Activated CD4-positive, alpha-beta memory T cell treated with anti-CD3 and anti-CD28 coated beads for 36 hours (primary cell): ENCODE measurements around the gene STK39. TPM values are rescaled to one million over a fixed set of nuclear protein-coding genes. Genes with fewer than 3 reads are reported as not detected.
"Not testable (repeated sequence)": the region's sequence is repeated elsewhere in the genome, so short reads cannot be mapped to it uniquely, and the experiment has no call there.

Experiments
- CTCF ChIA-PET: fragments of 350-600 bp; sonication (Branson Sonifier 250); formaldehyde crosslinking; loops from one replicate; lab custom pipeline; 2021; ENCODE audit warnings: antibody characterized with exemption, inconsistent platforms; lab: Charles Lee
- POLR2A ChIA-PET: fragments of 350-600 bp; sonication (Branson Sonifier 250); formaldehyde crosslinking; loops from one replicate; lab custom pipeline; 2021; ENCODE audit warnings: antibody characterized with exemption; lab: Charles Lee
- DNase-seq: peaks from one replicate; pipeline ENCODE4 v3.0.0-alpha.2; 2020
- H3K27ac Mint-ChIP-seq: one replicate; pipeline ENCODE4 v1.8.0; 2021; ENCODE audit warnings: mixed read lengths
- H3K27me3 Mint-ChIP-seq: one replicate; pipeline ENCODE4 v1.8.0; 2021; ENCODE audit warnings: mixed read lengths
- H3K36me3 Mint-ChIP-seq: one replicate; pipeline ENCODE4 v1.8.0; 2021; ENCODE audit warnings: mixed read lengths
- H3K4me1 Mint-ChIP-seq: one replicate; pipeline ENCODE4 v1.8.0; 2021; ENCODE audit warnings: low read depth, mixed read lengths
- H3K4me3 Mint-ChIP-seq: one replicate; pipeline ENCODE4 v1.8.0; 2021; ENCODE audit warnings: mild to moderate bottlenecking, mixed read lengths
- H3K9me3 Mint-ChIP-seq: one replicate; pipeline ENCODE4 v1.8.0; 2021; ENCODE audit warnings: mixed read lengths
- intact Hi-C: fragments of 100-400 bp; cut with micrococcal nuclease; formaldehyde crosslinking; loops from one replicate; pipeline ENCODE4 v1.15.1; 2023
- total RNA-seq, 2 experiments: library from RNA; stranded (reverse); gene quantifications; one replicate each; pipeline ENCODE4 v1.2.3, GENCODE V29; 2021

The STK39 gene
- total RNA-seq, 2 experiments from 2014 or later, result 53.8 to 55.4 TPM

GRCh38 chr2:168090366-168091135 lies 156.8 kb downstream of the STK39 start:
- peaks cover 6% of the 10 kb centered on the region for H3K36me3 Mint-ChIP-seq
- peaks cover 24% of the 10 kb centered on the region for H3K4me1 Mint-ChIP-seq
- ChIA-PET POLR2A (no interaction called here), CTCF (no interaction called here)
- H3K9me3 Mint-ChIP-seq, result no peaks in the 10 kb centered on the region
- no peak overlapping the region for H3K27ac Mint-ChIP-seq
- no peak overlapping the region for H3K4me3 Mint-ChIP-seq
- DNase-seq, result no peak
- intact Hi-C loops, result no loop called here
- no peaks in the 10 kb centered on the region for H3K27me3 Mint-ChIP-seq

- Mint-ChIP-seq H3K4me3 (no peak overlapping the region), H3K4me1 (peaks cover 24% of the 10 kb centered on the region), H3K27me3 (no peaks in the 10 kb centered on the region), H3K9me3 (no peaks in the 10 kb centered on the region), H3K36me3 (peaks cover 6% of the 10 kb centered on the region), H3K27ac (no peak overlapping the region)
- ChIA-PET POLR2A (no interaction called here), CTCF (no interaction called here)
- no peak for DNase-seq
- intact Hi-C loops, result no loop called here
These were observed 158.2 kb downstream of the STK39 start for GRCh38 chr2:168089200-168089599.

- Mint-ChIP-seq H3K9me3 (no peaks in the 10 kb centered on the region), H3K4me3 (no peak overlapping the region), H3K4me1 (peaks cover 25% of the 10 kb centered on the region), H3K27ac (no peak overlapping the region), H3K27me3 (no peaks in the 10 kb centered on the region), H3K36me3 (peaks cover 17% of the 10 kb centered on the region)
- intact Hi-C loops, result no loop called here
- DNase-seq, result no peak
- CTCF ChIA-PET, result interaction anchor here (1.2 to 1.3 kb wide), 2 partner anchors 14 to 32 kb away, joined by 3 to 10 read pairs; no protein-coding TSS in a partner anchor
- POLR2A ChIA-PET, result no interaction called here
These were observed 160.0 kb downstream of the STK39 start for GRCh38 chr2:168087401-168087800.

- CTCF ChIA-PET, result interaction anchor here (0.7 to 1.2 kb wide), 2 partner anchors 13 to 34 kb away, joined by 3 read pairs; no protein-coding TSS in a partner anchor
- POLR2A ChIA-PET, result no interaction called here
- intact Hi-C loops, result no loop called here
These were observed 160.5 kb downstream of the STK39 start for GRCh38 chr2:168086851-168087250.

GRCh38 chr2:168085801-168086361 lies 161.5 kb downstream of the STK39 start:
- DNase-seq, result no peak
- Mint-ChIP-seq H3K36me3 (peaks cover 21% of the 10 kb centered on the region), H3K27ac (no peak overlapping the region), H3K9me3 (no peaks in the 10 kb centered on the region), H3K4me1 (peaks cover 30% of the 10 kb centered on the region), H3K4me3 (no peak overlapping the region), H3K27me3 (no peaks in the 10 kb centered on the region)
- POLR2A ChIA-PET, result no interaction called here
- intact Hi-C loops, result no loop called here
- CTCF ChIA-PET, result interaction anchor here (0.6 to 1.0 kb wide), 3 partner anchors 32 to 918 kb away, joined by 3 to 4 read pairs (median 3); no protein-coding TSS in a partner anchor

More at GRCh38 chr2:168086851-168087250, 160.5 kb downstream of the STK39 start:
- Mint-ChIP-seq H3K36me3 (peaks cover 20% of the 10 kb centered on the region), H3K27ac (no peak overlapping the region), H3K4me3 (no peak overlapping the region), H3K4me1 (peaks cover 30% of the 10 kb centered on the region), H3K27me3 (no peaks in the 10 kb centered on the region), H3K9me3 (no peaks in the 10 kb centered on the region)
- no peak for DNase-seq

DNA sequence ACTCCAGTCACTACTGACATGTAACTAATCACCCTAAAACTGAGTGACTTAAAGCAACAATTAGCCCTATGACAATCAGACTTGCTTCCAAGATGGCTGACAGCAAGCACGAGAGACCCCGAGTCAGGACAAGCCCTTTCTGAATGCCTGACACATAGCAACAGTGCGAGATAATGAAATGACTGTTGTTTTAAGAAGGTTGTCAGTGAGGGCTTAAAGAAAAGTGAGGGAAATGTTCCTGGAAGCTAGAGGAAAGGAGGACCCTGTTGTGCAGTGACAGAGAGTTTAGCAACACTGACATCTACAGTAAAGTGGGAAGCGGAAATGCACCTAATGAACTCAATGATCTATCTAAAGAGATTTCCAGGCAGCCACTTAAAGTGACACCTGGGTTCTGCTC lies 163.1 kb downstream of the STK39 start:
- POLR2A ChIA-PET, result no interaction called here
- CTCF ChIA-PET, result no interaction called here
- Mint-ChIP-seq H3K4me3 (no peak overlapping the region), H3K36me3 (peaks cover 20% of the 10 kb centered on the region), H3K4me1 (peaks cover 20% of the 10 kb centered on the region), H3K9me3 (no peaks in the 10 kb centered on the region), H3K27ac (no peak overlapping the region), H3K27me3 (no peaks in the 10 kb centered on the region)
- intact Hi-C loops, result no loop called here
- DNase-seq, result no peak

DNA sequence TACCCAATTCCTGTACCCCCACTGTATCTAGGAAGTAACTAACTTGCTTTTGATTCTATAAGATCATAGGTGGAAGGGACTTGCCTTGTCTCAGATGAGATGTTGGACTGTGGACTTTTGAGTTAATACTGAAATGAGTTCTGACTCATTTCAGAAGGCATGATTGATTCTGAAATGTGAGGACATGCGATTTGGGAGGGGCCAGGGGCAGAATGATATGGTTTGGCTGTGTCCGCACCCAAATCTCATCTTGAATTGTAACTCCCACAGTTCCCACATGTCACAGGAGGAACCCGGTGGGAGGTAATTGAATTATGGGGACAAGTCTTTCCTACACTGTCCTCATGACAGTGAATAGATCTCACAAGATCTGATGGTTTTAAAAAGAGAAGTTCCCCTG lies 165.9 kb downstream of the STK39 start:
- not testable (repeated sequence) for H3K27ac Mint-ChIP-seq, H3K9me3 Mint-ChIP-seq

DNA sequence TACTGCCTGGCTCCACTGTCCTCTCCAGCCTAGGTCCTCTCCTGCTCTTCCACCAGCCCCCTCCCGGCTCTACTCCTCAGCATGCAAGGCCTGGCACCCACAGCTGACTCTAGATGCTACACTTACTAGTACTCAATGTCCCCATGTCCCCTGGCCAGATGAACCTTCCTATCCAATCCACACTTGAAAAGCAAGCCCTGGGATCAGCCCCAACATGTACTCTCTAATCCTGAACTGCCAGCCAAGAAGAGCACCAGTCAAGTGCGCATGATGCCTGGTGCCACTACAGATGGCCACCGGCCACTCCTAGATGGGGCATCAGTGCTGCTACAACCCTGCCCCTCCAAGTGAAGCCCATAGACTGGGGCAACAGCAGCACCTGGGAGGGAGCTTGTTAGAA lies 168.2 kb downstream of the STK39 start:
- ChIA-PET CTCF (interaction anchor here (1.2 kb wide), 1 partner anchor 39 kb away, joined by 3 read pairs; no protein-coding TSS in a partner anchor), POLR2A (no interaction called here)
- Mint-ChIP-seq H3K4me3 (no peak overlapping the region), H3K9me3 (no peaks in the 10 kb centered on the region), H3K4me1 (peaks cover 19% of the 10 kb centered on the region), H3K27me3 (no peaks in the 10 kb centered on the region), H3K27ac (no peak overlapping the region), H3K36me3 (peaks cover 27% of the 10 kb centered on the region)
- intact Hi-C loops, result no loop called here
- DNase-seq, result no peak

More for the DNA sequence above, 165.9 kb downstream of the STK39 start:
- peaks cover 22% of the 10 kb centered on the region for H3K36me3 Mint-ChIP-seq
- H3K4me3 Mint-ChIP-seq, DNase-seq, intact Hi-C loops, H3K27me3 Mint-ChIP-seq, CTCF ChIA-PET, POLR2A ChIA-PET: not testable (repeated sequence)
- peaks cover 19% of the 10 kb centered on the region for H3K4me1 Mint-ChIP-seq

- CTCF ChIA-PET, result interaction anchor here (1.1 kb wide), 1 partner anchor 10 kb away, joined by 3 read pairs; no protein-coding TSS in a partner anchor
These were observed 170.7 kb downstream of the STK39 start for GRCh38 chr2:168076731-168077130.

GRCh38 chr2:168075446-168075845 lies 171.9 kb downstream of the STK39 start:
- Mint-ChIP-seq H3K27me3 (no peaks in the 10 kb centered on the region), H3K4me3 (no peak overlapping the region), H3K9me3 (no peaks in the 10 kb centered on the region), H3K4me1 (peaks cover 8% of the 10 kb centered on the region), H3K36me3 (peaks cover 19% of the 10 kb centered on the region), H3K27ac (no peak overlapping the region)
- POLR2A ChIA-PET, result no interaction called here
- DNase-seq, result no peak
- intact Hi-C loops, result no loop called here
- CTCF ChIA-PET, result interaction anchor here (1.2 kb wide), 1 partner anchor 43 kb away, joined by 6 read pairs; no protein-coding TSS in a partner anchor

More at GRCh38 chr2:168076731-168077130, 170.7 kb downstream of the STK39 start:
- no peak overlapping the region for H3K27ac Mint-ChIP-seq
- intact Hi-C loops, result no loop called here
- peaks cover 16% of the 10 kb centered on the region for H3K36me3 Mint-ChIP-seq
- no peaks in the 10 kb centered on the region for H3K9me3 Mint-ChIP-seq
- POLR2A ChIA-PET, result no interaction called here
- H3K27me3 Mint-ChIP-seq, result no peaks in the 10 kb centered on the region
- no peak for DNase-seq
- peaks cover 11% of the 10 kb centered on the region for H3K4me1 Mint-ChIP-seq
- no peak overlapping the region for H3K4me3 Mint-ChIP-seq

DNA sequence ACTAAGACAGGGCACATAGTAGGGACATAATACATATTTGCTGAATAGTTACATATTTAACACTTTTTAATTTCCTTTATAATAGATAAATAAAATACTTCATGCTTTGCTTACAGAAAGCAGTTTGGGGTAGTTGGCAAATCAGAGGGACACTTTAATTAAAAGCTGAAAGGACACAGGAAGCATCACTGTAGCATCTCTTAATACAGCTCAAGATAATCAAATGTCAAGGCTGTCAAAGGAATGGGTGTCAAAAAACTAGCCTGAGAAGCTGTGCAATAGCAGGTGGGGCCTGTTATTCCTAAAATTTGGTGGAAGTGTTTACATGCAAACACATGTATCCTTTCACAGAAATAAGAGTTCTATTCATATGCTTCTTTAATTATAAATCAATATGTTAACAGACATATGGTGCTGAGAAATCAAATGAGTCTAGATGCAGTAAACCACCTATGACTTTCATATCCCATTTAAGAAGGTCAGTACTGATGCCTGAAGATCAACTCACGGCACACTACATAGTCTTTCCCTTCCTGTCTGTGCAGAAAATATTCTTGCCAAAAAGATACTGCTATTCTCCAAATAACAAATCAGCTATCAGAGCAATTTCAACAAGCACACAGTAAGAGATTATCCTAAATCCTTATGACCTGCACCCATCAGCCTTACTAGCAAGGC lies 174.6 kb downstream of the STK39 start:
- intact Hi-C loops, result no loop called here
- Mint-ChIP-seq H3K4me3 (no peak overlapping the region), H3K36me3 (peaks cover 21% of the 10 kb centered on the region), H3K4me1 (peaks cover 3% of the 10 kb centered on the region), H3K9me3 (no peaks in the 10 kb centered on the region), H3K27me3 (no peaks in the 10 kb centered on the region), H3K27ac (no peak overlapping the region)
- DNase-seq, result no peak
- ChIA-PET CTCF (no interaction called here), POLR2A (no interaction called here)
